Body of pancreas (tissue), 4 donors: ENCODE data around the gene AJM1.

Experiments used
- CTCF ChIP-seq, 7 experiments: fragments of 450-650 bp in 4 of 7; fragments of 200-600 bp in 3 of 7; sonication (generic) in 3 of 7; IDR thresholded peaks; one replicate each; pipeline ENCODE4 v1.5.1; 2016 to 2019; ENCODE audit warnings: antibody characterized with exemption in 7 of 7
- POLR2A ChIP-seq, 3 donors: fragments of 450-650 bp; IDR thresholded peaks; one replicate each; pipeline ENCODE4 v1.6.1; 2016; ENCODE audit warnings: antibody characterized with exemption in 3 of 3, mild to moderate bottlenecking in 2 of 3

GRCh38 chr9:136865768-136866103 is 23.5 kb downstream of the AJM1 start:
- TF ChIP-seq CTCF (IDR thresholded peaks at IDR 0.05) (no peak), POLR2A (IDR thresholded peaks at IDR 0.05) (no peak)
